HG02588 (cell line): ENCODE data around the gene PREP.
A peak's percentile ranks its signal among the peaks of the same experiment; 100 is the strongest.
"Not testable (repeated sequence)": the region's sequence is repeated elsewhere in the genome, so short reads cannot be mapped to it uniquely, and the experiment has no call there.

Experiments used
- ATAC-seq: cut with Tn5 transposase; IDR thresholded peaks from one replicate; pipeline ENCODE4 v1.9.1; 2021; ENCODE audit warnings: mild to moderate bottlenecking, moderate library complexity; ENCODE audit not compliant: unreplicated experiment

The PREP gene

DNA sequence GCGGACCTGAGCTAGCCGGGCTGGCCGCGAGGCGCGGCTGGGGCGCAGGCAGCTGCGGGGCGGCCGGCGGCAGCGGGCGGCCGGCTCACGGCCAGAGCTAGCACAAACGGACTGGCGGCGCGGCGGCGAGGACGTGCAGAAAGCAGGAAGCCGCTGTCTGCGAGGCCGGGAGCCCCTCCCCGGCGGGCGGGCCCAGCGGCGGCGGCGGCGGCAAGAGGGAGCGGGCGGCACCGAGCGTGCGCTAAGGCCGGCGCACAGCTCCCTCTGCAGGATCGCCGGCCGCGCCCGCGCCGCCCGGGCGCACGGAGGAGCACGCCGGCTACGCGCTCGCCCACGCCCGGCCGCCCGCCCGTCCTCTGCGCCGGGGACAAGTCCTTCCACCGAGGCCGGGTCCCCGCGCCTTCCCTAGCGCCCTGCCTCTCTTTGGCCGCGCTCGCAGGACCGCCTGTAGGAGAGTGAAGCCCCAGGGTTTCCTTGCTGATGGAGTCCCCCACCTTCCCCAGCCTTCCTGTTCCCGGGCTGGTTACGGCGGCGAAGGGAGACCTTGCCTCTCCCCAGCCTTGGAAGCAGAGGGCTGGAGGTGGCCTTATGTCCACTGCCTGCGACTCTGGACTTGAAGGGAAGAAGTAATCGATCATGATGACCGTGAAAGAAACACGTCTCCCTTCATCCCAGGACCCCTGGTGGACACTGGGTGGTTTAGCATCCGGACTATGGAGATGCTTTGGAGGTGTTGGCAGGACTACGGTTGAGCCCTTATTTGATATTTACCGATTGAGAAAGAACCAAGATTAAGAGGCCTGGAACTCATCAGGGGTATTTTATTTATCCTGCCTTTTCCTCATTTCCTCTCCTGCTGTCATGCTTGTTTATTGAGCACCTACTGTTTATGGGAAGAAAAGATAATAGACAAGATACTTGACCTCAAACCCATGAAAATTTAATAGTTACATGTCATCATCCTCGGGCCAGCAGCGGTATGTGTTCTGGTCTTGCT is at the start of gene PREP:
Gene PREP (minus strand): TSS at position 144 of the 997 bp plus-strand sequence. CDS start 191 bp downstream, outside the sequence.
- peak; percentile 93 for ATAC-seq

DNA sequence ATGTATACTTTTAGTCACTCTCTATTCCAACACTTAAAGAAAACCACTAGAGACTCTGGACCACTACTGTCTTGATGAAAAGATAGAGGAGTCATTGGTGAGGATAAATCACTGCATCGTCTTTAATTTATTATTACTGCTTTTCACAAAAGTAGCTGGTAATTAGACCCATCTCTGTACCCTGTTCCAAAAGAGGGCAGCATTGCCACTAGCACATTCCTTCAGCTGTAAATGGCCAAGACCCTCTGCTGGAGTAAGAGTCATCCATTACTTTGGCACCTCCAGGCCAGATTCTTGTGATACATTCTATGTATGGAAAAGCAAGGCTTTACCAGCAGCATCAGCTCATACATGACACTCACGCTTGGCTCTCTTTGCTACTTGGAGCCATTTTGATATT is 49.5 kb upstream of the PREP start:
- no peak for ATAC-seq

- ATAC-seq: no peak
These were observed 47.0 kb upstream of the PREP start for GRCh38 chr6:105449756-105450390.

GRCh38 chr6:105445481-105445880 is 42.6 kb upstream of the PREP start:
- ATAC-seq: no peak

DNA sequence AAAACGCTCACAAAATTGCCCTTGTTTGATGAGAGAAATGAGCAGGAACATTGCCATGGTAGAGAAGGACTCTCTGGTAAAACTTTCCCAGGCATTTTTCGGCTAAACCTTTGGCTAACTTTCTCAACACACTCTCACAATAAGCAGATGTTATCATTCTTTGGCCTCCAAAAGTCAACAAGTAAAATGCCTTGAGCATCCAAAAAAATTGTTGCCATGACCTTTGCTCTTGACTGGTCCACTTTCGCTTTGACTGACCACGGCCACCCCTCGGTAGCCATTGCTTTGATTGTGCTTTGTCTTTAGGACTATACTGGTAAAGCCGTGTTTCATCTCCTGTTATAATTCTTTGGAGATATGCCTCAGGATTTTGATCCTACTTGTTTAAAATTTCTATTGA is 41.1 kb upstream of the PREP start:
- no peak for ATAC-seq

DNA sequence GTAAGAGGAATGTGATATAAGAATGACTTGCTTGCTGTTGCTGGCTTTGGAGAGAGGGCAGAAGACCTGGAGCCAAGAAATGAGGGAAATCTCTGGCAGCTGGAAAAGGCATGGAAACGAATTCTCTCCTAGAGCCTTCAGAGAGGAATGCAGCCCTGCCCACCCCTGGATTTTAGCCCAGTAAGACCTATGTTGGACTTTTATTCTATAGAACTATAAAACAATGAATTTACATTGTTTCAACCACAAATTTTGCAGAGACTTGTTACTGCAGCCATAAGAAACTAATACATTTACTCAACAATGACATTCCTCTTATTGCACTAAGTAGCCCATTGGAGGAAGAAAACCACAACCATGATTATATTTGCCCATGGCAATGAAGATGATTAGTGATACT is 39.5 kb upstream of the PREP start:
- ATAC-seq: no peak

- no peak for ATAC-seq
These were observed 34.4 kb upstream of the PREP start for GRCh38 chr6:105437236-105437635.

DNA sequence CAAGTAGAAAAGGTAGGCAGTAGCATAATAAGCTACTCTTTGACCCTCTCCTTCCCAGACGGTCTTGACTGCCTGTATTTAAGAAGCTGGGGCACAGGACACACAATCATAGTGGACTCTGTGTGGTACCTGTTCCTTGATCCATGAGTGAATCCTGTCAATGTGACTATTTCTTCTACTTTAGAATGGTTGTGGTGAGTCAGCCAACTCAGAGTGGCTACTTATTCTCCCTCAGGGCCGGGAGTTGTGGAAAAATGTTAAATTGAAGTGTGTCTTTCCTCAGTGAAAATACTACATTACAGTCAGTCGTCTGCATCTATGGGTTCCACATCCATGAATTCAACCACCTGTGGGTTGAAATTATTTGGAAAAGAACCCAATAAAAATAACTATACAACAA is 30.8 kb upstream of the PREP start:
- no peak for ATAC-seq

DNA sequence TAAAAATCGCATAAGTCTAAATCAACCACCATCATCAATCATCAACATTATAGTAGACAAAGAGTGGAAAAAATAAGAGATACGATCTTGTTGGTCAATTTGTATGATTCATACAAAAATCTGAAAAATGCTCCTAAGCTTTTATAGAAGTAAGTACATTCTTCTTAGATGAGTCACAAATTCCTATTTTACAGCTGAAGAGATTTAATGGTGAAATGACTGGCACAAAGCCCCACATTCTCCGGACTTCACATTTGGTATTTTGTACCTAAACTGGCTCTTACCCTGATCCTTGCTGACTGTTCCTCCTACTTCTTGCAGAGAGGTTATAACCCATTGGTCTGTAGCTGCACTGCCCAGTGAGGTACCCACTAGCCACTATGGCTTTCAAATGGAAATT is 29.9 kb upstream of the PREP start:
- no peak for ATAC-seq

- ATAC-seq: no peak
These were observed 28.3 kb upstream of the PREP start for GRCh38 chr6:105431226-105431625.

DNA sequence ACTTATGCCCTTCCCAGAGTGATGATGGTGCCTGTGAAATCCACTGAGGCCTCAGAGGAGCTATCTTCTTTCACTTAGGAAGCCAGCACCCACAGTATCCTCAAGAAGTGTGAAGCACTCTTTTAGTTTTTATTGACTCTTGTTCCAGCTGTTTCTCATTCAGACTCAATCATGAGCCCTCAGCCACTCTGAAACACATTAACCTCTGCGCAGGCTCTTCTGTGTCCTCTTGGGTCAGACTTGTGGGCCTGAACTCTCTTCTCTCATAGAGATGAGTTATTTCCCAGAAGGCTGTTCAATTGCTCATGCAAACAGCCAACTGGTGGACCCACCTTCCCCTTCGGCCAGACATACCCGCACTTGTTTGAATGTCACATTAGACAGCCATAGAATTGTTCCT is 27.8 kb upstream of the PREP start:
- no peak for ATAC-seq

DNA sequence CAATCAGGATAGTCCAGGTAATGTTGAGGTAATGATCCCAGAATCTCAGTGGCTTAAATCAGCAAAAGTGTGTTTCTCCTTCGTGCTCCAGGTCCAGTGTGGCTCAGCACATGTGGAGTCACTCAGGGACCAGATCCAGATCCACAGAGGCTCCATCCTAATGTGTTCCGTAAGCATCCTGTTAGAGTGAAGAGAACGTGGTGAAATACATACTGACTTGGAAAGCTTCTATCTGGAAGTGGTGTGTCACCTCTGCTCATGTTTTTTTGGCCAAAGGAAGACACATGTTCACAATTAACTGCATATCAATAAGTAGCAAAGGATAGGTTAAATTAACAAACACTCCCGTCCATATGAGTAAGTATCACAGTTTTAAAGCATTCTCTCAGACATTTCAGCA is 26.8 kb upstream of the PREP start:
- no peak for ATAC-seq

DNA sequence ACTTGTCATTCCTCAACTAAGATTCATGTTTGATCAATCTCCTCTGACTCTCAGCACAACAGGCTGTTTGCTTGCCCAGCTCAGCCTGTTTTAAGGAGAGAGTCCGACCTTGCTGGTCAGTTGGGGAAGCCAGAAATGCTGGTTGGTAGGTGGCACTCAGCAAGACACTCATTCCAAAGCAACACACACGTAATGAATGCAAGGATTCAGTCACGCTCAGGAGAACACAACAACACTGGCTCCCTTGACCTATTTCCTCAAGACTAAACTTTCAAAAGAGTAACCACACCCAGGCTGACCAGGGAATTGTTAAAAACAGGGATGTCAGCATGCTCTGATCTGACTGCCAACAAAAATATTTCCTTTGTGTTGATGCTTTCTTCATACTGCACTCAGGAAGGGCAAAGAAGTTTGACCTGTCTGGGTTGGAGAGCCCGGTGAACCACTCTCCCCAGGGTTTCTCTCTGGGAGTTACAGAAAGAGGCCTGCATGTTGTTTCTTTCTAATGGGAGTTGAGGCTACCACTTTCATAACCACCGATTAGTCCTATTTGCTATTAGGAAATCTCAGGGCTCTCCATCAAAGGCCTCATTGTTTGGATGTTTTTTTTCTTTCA is 25.6 kb upstream of the PREP start:
- ATAC-seq: no peak

DNA sequence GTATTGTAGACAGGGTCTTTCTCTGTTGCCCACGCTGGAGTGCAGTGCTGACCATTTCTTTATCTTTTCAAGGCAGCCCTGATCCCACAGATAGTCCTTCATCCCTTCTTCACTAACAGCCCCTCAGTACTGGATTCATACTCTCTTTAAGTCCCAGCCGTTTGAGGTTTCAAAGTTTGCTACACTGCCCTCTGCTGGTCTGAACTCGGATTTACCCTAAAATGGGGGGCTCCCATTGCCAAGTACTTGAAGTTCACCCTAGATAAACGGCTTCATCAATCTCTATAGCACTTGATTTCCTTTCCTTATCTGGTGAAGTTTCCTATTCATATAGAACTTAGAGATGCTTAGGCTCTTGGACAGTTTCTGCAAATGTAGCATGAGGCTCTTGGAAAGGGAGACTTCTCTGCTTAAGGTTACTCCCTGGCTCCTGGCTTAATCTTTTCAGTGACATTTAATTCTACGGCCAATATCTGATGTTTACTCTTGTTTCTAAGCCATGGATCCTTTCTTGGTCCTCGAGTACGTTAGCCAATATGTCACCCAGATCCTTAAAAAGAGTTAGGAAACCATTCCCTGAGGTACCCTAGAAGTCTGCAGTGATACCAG is 21.4 kb upstream of the PREP start:
- ATAC-seq: no peak

GRCh38 chr6:105416971-105417370 is 14.1 kb upstream of the PREP start:
- ATAC-seq: not testable (repeated sequence)

DNA sequence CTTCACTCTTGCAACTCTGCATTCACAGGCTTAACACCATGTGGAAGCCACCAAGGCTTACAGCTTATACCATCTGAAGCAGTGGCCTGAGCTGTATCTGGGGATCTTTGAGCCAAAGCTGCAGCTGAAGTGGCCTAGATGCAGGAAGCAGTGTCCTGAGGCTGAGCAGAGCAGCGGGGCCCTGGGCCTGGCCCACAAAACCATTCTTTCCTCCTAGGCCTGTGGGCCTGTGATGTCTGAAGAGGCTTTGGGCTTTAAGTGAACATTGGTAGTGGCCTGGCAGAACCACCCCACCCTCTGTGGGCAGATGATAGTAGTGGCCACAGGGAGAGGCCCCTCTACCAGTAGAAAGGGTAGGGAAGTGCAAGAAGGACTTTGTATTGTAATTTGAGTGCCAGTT is 6.9 kb upstream of the PREP start:
- no peak for ATAC-seq

DNA sequence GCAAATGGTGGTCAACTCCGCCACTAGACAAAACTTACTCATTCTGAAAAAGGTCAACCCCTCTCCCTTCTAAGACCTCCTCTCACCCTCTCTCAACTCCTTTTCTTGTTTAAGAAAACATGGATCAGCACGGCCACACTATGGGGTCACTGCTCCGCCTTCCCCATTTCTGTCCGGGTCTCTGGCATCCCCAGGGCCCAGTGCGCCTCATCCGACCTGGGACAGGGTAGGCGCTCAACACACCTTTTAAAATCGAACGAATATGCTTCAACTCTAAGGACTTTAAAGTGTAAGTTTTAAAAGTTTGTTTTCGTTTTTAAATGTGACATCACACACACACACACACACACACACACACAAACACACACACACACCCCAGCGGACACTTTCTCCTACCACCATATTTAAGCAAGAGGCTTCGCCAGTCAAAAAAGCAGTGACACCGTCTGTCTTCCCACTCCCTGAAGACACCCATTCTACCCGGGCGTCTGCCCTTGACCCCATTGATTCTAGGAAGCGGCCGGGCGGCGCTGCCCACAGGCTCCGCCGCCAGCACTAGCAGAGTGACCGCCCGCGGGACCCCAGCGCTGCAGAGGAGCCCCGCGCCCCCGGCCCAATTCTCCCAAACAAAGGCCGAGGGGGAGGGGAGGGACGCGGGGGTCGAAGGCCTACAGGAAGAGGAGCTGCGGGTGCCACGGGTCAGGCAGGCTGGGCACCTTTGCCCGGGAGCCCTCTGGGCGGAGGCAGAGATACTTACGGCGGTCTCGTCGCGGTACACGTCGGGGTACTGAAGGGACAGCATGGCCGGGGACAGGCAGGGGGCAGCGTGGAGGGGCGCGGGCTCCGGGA is 568 bp downstream of the PREP start:
- ATAC-seq: peak; percentile 39

DNA sequence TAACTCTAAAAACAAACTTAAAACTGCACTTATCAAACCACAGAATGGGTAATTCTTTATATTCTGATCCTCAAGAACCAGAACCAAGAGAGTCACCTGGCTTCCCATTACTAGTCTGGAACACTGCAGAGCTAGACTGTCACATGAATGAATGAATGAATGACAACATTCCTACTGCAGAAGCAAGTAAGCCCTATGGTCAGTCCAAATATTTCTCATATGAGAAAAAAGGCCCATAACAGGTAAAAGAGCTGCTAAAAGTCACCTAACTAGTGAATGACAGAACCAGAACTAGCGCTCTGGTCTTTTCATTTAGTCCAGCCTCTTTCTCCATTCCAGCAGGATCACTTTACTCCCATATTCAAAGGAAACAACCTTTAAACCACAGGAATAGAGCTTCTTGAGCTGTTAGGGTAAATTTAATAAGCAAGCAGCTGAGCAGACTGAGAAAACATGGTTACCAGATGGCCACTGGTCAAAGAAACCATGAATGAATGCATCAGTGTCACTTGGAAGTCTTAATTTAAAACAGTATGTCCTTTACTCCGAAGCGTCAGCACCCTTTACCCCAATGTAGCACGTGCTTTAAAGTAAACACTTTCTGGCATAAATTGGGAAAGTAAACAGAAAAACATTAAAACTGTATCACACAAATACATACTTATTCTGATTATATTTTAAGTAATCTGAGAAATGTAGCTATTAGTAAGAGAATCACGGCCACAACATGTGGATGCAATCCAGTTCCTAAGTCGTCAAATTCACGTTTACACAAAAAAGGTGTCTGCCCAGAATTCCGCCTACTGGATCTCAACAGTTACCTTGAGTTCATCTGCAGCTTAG is 1.4 kb downstream of the PREP start:
- ATAC-seq: no peak

- ATAC-seq: no peak
These were observed 2.4 kb downstream of the PREP start for GRCh38 chr6:105400501-105400900.

DNA sequence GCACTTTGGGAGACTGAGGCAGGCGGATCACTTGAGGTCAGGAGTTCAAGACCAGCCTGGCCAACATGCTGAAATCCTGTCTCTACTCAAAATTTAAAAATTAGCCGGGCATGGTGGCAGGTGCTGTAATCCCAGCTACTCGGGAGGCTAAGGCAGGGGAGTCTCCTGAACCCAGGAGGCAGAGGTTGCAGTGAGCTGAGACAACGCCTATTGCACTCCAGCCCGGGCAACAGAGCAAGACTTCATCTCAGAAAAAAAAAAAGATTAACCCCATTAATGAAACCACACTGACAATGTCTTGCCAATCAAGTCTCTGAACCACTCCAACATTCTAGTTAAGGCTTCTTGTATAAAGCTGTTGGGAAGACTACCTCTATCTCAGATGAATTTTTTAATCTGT is 4.0 kb downstream of the PREP start:
- no peak for ATAC-seq
